Measurements from ENCODE around the gene AFTPH. TPM values are rescaled to one million over a fixed set of nuclear protein-coding genes. Genes with fewer than 3 reads are reported as not detected.
A peak's percentile ranks its signal among the peaks of the same experiment; 100 is the strongest.

The AFTPH gene
- total RNA-seq, 1 experiment from 2014 or later, result 18.8 TPM

DNA sequence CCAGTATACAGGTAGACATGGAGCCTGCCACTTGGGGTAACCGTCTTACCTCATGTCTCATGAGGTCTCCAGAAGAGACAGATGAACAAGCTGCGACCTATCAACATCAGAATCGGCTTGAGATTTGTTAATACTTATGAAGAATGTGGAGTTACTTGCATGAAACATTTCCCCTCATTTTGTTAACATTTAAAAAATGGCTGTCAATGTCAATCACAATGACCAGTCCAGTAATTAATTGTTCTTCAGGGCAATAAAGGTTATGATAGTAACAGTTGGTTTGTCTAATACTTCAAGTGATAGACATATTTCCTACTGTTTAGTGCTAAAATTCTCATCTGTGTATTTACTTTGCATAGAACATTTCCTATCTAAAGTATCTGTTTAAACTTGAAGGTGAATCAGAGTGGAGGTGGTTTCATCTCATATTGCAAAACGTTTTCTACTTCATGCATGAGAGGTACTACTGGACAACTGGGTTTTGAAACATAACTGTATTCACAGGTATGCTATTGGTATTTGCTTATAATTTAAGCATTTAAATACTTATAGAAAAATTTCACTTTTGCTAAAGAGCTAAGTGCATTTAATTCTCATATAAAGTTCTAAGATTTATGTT is 114.5 kb downstream of the AFTPH start:
- CTCF ChIA-PET, result no interaction called here
- no TSS peak for BruUV-seq (replicated peaks)
- no peak for DNase-seq (ENCODE audit: low spot score)
- Histone ChIP-seq H3K4me3 (ENCODE audit: low read depth, low read length, poor library complexity, severe bottlenecking) (no peak overlapping the region), H3K9me3 (ENCODE audit: low read depth, low read length, poor library complexity, severe bottlenecking) (no peaks in the 10 kb centered on the region), H3K27ac (ENCODE audit: low read depth, low read length, poor library complexity, severe bottlenecking) (no peak overlapping the region), H3K27me3 (replicated peaks; ENCODE audit: insufficient read depth, low read depth, low read length, poor library complexity) (no peaks in the 10 kb centered on the region), H3K4me1 (ENCODE audit: insufficient read depth, low read length, poor library complexity, severe bottlenecking) (peaks cover 72% of the 10 kb centered on the region), H3K36me3 (ENCODE audit: insufficient read depth, low read length, poor library complexity, severe bottlenecking) (peaks cover 22% of the 10 kb centered on the region)
- TF ChIP-seq, protein P1, sequence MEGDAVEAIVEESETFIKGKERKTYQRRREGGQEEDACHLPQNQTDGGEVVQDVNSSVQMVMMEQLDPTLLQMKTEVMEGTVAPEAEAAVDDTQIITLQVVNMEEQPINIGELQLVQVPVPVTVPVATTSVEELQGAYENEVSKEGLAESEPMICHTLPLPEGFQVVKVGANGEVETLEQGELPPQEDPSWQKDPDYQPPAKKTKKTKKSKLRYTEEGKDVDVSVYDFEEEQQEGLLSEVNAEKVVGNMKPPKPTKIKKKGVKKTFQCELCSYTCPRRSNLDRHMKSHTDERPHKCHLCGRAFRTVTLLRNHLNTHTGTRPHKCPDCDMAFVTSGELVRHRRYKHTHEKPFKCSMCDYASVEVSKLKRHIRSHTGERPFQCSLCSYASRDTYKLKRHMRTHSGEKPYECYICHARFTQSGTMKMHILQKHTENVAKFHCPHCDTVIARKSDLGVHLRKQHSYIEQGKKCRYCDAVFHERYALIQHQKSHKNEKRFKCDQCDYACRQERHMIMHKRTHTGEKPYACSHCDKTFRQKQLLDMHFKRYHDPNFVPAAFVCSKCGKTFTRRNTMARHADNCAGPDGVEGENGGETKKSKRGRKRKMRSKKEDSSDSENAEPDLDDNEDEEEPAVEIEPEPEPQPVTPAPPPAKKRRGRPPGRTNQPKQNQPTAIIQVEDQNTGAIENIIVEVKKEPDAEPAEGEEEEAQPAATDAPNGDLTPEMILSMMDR (conservative IDR thresholded peaks at IDR 0.05; ENCODE audit: low read depth, low read length), result no peak
- TF ChIP-seq EZH2 (IDR thresholded peaks at IDR 0.05; ENCODE audit: borderline replicate concordance, low read depth, low read length, poor library complexity, severe bottlenecking), result no peak
- intact Hi-C loops (cut with micrococcal nuclease; ENCODE audit: unreplicated experiment), result no loop called here
- POLR2A ChIA-PET (ENCODE audit: low non-redundant PET), result no interaction called here

DNA sequence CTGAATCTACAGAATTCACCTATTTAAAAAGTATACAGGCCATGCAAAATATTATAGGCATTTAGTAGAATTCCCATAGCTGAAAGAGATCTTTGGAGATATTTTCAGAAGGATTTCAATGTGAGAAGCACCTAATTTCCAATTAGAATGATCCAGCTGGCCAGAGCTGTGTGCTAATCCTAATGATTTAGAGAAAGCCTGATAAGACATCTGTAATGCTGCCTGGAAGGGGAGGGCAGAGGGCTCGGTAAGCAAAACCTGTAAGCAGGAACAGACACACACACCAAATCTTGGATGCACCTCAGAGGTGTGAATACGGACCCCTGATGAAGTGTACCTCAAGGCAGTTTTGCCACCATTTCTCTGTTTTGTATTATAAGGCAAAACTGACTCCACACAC is 115.6 kb downstream of the AFTPH start:
- CTCF ChIA-PET, result no interaction called here
- intact Hi-C loops (cut with micrococcal nuclease; ENCODE audit: unreplicated experiment), result no loop called here
- POLR2A ChIA-PET (ENCODE audit: low non-redundant PET), result interaction anchor here (0.7 kb wide), 1 partner anchor 10 kb away, joined by 3 read pairs; no protein-coding TSS in a partner anchor

DNA sequence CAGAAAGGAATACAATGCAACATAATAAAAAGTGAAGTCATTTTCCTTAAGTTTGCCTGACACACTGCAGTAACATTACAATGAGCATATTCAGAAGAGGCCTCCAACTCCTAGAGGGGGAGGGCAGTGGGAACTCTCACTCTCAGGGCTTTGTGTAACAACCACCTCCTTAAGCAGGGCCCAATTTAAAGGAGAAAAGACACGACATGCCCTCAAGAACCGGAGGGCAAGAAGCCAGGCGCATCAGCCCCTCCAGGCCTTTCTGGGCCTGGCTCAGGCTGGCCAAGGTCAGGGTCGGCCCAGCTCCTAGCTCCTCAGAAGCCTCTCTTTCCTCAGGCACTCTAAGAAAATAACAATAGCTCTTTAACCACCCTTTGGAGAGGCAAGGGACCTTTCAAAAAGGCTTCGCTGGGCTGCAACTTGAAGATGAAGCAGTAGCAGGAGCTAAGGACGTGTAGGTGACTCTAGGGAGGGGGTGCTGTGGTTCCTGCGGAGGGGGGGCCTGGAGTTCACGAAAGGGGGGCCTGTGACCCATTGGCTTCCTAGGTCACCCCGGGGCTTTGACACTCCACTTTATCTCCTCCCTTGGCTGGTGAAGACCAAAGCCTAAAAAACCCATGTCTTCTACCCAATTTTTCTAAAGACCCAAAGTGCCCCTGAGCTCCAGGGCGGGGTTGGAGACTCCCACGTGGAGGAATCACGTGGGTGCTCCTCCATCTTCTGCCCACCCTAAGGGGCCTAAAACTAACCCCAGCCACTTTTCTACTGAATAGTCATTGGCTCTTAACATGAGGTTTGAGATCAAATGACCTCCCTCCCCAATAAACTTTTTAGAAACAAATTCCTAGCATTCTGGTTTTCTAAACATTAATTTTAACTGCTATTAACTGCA is 116.3 kb downstream of the AFTPH start:
- H3K4me3 ChIP-seq (ENCODE audit: low read depth, low read length, poor library complexity, severe bottlenecking), result no peak overlapping the region
- no peaks in the 10 kb centered on the region for H3K27me3 ChIP-seq (replicated peaks; ENCODE audit: insufficient read depth, low read depth, low read length, poor library complexity)
- DNase-seq (ENCODE audit: low spot score), result no peak
- ChIA-PET CTCF (no interaction called here), POLR2A (ENCODE audit: low non-redundant PET) (interaction anchor here (0.7 kb wide), 1 partner anchor 9 kb away, joined by 3 read pairs; no protein-coding TSS in a partner anchor)
- BruUV-seq (replicated peaks), result no TSS peak
- TF ChIP-seq EZH2 (IDR thresholded peaks at IDR 0.05; ENCODE audit: borderline replicate concordance, low read depth, low read length, poor library complexity, severe bottlenecking), result no peak
- TF ChIP-seq, protein P1 (conservative IDR thresholded peaks at IDR 0.05; ENCODE audit: low read depth, low read length), result no peak
- H3K4me1 ChIP-seq (ENCODE audit: insufficient read depth, low read length, poor library complexity, severe bottlenecking), result peaks cover 77% of the 10 kb centered on the region
- H3K36me3 ChIP-seq (ENCODE audit: insufficient read depth, low read length, poor library complexity, severe bottlenecking), result peaks cover 10% of the 10 kb centered on the region
- H3K9me3 ChIP-seq (ENCODE audit: low read depth, low read length, poor library complexity, severe bottlenecking), result no peaks in the 10 kb centered on the region
- intact Hi-C loops (cut with micrococcal nuclease; ENCODE audit: unreplicated experiment), result no loop called here
- H3K27ac ChIP-seq (ENCODE audit: low read depth, low read length, poor library complexity, severe bottlenecking), result peak overlapping the region; percentile 69

More for the DNA sequence above, 115.6 kb downstream of the AFTPH start:
- H3K4me1 ChIP-seq (ENCODE audit: insufficient read depth, low read length, poor library complexity, severe bottlenecking), result peaks cover 77% of the 10 kb centered on the region
- no peaks in the 10 kb centered on the region for H3K9me3 ChIP-seq (ENCODE audit: low read depth, low read length, poor library complexity, severe bottlenecking)
- no peak for DNase-seq (ENCODE audit: low spot score)
- TF ChIP-seq EZH2 (IDR thresholded peaks at IDR 0.05; ENCODE audit: borderline replicate concordance, low read depth, low read length, poor library complexity, severe bottlenecking), result no peak
- TF ChIP-seq, protein P1 (conservative IDR thresholded peaks at IDR 0.05; ENCODE audit: low read depth, low read length), result no peak
- peaks cover 16% of the 10 kb centered on the region for H3K36me3 ChIP-seq (ENCODE audit: insufficient read depth, low read length, poor library complexity, severe bottlenecking)
- peak overlapping the region; percentile 69 for H3K27ac ChIP-seq (ENCODE audit: low read depth, low read length, poor library complexity, severe bottlenecking)
- H3K27me3 ChIP-seq (replicated peaks; ENCODE audit: insufficient read depth, low read depth, low read length, poor library complexity), result no peaks in the 10 kb centered on the region
- H3K4me3 ChIP-seq (ENCODE audit: low read depth, low read length, poor library complexity, severe bottlenecking), result no peak overlapping the region
- BruUV-seq (replicated peaks), result no TSS peak
